GM12801 (cell line): ENCODE measurements around the gene WDR13.

ENCODE experiments used
- CTCF ChIP-seq: IDR thresholded peaks from one replicate; pipeline ENCODE4 v1.5.1; 2011; ENCODE audit warnings: control low read depth; ENCODE audit not compliant: insufficient read length; ENCODE audit errors: extremely low read depth

WDR13 gene

DNA sequence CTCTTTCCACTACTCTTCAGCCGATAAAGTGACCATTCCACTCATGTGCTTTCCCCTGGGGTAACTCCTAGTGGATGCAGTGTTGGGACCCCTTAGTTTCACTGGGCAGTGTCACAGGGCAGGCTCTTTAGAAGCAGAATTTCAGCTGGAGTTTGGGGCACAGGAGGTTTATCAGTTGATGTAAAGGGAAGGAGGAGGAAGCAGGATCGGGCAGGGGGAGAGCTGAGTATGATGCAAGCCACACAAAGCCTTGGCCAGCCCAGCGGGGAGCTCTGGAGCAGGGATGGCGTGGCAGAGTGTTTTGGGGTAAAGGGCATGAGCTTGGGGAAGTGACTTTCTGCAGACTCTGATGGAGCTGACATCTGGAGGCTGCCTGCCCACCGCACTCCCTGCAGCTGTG is 19.3 kb downstream of the WDR13 start:
- TF ChIP-seq CTCF, result no peak

GRCh38 chrX:48617542-48618340 is 20.4 kb downstream of the WDR13 start:
- no peak for TF ChIP-seq CTCF

DNA sequence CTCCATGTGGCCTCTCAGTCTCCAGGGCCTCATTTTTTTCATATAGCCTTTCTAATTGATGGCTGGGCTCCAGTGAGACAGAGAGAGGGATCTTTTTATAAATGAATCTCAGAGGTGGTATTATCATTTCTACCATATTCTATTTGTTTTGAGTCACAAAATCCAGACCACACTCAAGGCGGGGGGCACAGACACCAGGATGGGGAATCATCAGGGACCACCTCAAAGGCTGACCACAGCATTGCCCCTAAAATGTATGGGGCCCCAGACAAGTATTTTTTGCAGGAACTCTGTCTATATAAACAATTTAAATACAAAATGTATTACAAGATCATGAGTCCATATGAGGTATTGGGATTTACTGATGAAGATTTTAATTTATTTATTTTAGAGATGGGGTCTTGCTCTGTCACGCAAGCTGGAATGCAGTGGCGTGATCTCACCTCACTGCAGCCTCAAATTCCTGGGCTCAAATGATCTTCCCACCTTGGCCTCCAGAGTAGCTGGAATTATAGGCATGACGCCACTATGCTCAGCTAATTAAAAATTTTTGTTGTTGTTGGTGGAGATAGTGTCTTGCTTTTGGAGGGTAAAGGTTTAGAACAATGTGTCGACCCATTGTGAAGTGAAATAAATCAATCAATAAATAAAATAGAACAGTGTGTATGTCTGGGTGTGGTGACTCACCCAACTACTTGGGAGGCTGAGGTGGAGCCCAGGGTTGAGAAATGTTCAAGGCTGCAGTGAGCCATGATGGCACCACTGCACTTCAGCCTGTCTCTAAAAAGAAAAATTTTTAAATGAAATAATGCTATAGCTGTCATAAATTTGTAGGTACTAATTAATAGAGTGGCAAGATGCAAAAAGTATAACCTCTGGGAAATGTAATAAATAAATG is 29.4 kb downstream of the WDR13 start:
- no peak for TF ChIP-seq CTCF

DNA sequence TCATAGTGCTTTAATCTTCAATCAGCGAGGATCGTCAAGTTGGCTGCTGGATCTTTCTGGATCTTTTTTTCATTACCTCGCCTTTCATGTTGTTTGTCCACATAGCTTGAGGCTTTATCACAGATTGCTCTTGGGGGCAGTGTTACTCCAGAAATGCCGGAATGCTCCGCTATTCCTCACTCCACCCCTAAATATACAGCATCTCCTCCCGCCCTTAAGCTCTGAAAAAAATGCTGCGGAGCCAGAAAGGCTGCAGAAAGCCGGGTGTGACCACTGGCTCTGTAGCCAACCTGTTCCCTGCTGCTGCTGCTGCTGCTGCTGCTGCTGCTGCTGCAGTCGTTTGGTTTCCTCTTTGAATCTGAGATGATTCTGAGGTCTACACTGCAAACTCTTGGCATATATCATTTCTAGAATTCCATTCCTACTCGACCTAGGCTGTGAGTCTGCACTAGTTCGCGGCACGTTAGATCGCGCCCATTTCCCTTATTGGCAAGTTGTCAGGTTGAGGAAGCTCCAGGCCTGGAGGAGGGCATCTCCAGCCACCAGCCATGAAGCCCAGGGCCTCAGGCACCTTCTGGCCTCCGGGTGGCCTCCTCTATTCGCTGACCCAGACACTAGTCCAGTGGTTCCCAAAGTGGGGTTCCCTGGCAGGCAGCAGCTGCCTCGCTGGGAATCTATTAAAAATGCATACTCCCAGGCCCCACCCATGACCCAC is 34.2 kb downstream of the WDR13 start:
- no peak for TF ChIP-seq CTCF

DNA sequence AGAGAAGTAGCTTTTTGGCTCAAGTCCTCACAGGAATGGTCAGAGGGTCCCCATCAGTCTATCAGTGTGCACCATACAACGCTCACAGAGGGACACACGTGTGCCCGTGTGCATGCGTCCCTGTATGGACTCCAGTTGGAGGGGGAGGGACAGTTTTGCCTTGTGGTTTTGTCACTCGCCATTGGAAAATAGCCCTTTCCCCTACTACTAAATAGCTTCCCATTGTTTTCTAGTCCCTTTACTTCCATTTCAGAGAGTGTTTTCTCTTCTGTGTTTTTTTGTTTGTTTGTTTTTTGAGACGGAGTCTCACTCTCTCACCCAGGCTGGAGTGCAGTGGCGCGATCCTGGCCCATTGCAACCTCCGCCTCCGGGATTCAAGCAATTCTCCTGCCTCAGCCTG is 34.9 kb downstream of the WDR13 start:
- no peak for TF ChIP-seq CTCF

- TF ChIP-seq CTCF, result no peak
Observed at GRCh38 chrX:48636301-48636700, 39.0 kb downstream of the WDR13 start.

- TF ChIP-seq CTCF, result no peak
Observed at GRCh38 chrX:48636776-48637175, 39.5 kb downstream of the WDR13 start.
